ENCODE measurements around the gene CCR2.

Gene CCR2

DNA sequence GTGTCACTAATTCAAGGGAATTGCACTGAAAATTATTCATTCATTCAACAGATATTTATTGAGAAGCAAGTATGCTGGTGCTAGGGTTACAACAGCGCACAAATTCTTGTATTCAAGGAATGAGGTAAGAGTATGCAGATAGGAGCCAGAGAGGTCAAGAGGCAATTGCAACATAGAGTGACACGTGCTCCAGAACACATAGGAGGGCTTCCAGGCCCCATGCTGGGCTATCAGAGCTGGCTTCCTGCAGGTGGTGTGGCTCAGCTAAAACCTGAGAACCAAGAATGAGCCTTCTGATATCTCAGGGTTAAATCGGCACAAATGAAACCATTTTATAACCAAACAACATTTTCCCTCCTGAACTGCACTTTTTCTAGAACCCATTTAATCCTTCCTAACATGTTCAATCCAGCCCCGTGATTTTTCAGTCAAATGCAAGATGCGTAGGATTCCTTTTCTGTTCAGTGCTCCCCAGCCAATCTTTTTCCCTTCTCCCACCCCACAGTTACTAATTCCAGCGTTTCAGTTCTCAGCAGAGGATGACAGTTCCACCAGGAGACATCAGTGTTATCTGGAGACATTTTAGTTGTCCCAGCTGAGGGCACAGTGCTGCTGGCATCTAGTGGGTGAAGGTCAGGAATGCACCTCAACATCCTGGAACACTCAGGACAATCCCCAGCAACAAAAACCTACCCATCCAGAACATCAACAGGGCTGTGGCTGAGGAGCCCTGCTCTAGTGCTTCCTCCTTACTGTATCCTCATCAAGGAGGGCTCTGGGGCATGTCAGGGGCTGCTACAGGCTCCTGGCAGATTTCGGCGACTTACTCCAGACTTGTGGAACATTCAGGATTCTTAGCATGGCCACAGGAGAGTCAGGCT is 39.9 kb downstream of the CCR2 start:
- H3K4me1 ChIP-seq (ENCODE audit: control insufficient read depth, insufficient read depth, low read length), result no peaks in the 10 kb centered on the region
- H3K27ac ChIP-seq (ENCODE audit: extremely low read depth, low read depth, low read length), result no peak overlapping the region
- CTCF ChIA-PET, result interaction anchor here (0.6 kb wide), 1 partner anchor 164 kb away, joined by 3 read pairs; no protein-coding TSS in a partner anchor
- H3K4me3 ChIP-seq (ENCODE audit: low read depth, low read length), result no peak overlapping the region
- POLR2A ChIA-PET, result no interaction called here
- H3K9me3 ChIP-seq (ENCODE audit: control insufficient read depth, insufficient read depth, low read depth, low read length), result no peaks in the 10 kb centered on the region
- no peaks in the 10 kb centered on the region for H3K36me3 ChIP-seq (ENCODE audit: control insufficient read depth in 2 of 2, insufficient read depth in 1 of 2, low read length in 2 of 2)
- TF ChIP-seq ZNF366 (tag by site-specific recombination; conservative IDR thresholded peaks at IDR 0.05) (no peak), ZNF155 (tag by site-specific recombination; IDR thresholded peaks at IDR 0.05) (no peak), ZIC2 (tag by site-specific recombination; IDR thresholded peaks at IDR 0.05) (peak; percentile 38), ZNF670 (tag by site-specific recombination; IDR thresholded peaks at IDR 0.05; ENCODE audit: low read depth) (no peak), ZNF121 (tag by site-specific recombination; IDR thresholded peaks at IDR 0.05) (no peak), GLIS1 (tag by site-specific recombination; IDR thresholded peaks at IDR 0.05) (peak; percentile 27; the same call in 1 of the 2 replicates), ZNF660 (tag by site-specific recombination; IDR thresholded peaks at IDR 0.05) (0 out of 2 replicates have a peak, but pooled peaks have one; percentile 37), IKZF3 (tag by site-specific recombination; IDR thresholded peaks at IDR 0.05) (no peak), ZNF629 (tag by site-specific recombination; IDR thresholded peaks at IDR 0.05) (0 out of 2 replicates have a peak, but pooled peaks have one; percentile 18), ZNF701 (tag by site-specific recombination; IDR thresholded peaks at IDR 0.05) (no peak), ZNF830 (tag by site-specific recombination; IDR thresholded peaks at IDR 0.05; ENCODE audit: low read depth) (no peak), ZNF837 (tag by site-specific recombination; IDR thresholded peaks at IDR 0.05) (no peak), ZNF600 (tag by site-specific recombination; IDR thresholded peaks at IDR 0.05) (peak; percentile 63), ZNF707 (tag by site-specific recombination; IDR thresholded peaks at IDR 0.05) (no peak), ZNF768 (tag by site-specific recombination; IDR thresholded peaks at IDR 0.05) (no peak)
- TF ChIP-seq, protein P1, sequence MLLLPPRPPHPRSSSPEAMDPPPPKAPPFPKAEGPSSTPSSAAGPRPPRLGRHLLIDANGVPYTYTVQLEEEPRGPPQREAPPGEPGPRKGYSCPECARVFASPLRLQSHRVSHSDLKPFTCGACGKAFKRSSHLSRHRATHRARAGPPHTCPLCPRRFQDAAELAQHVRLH (tag by site-specific recombination; IDR thresholded peaks at IDR 0.05), result no peak
- TF ChIP-seq, protein P2, sequence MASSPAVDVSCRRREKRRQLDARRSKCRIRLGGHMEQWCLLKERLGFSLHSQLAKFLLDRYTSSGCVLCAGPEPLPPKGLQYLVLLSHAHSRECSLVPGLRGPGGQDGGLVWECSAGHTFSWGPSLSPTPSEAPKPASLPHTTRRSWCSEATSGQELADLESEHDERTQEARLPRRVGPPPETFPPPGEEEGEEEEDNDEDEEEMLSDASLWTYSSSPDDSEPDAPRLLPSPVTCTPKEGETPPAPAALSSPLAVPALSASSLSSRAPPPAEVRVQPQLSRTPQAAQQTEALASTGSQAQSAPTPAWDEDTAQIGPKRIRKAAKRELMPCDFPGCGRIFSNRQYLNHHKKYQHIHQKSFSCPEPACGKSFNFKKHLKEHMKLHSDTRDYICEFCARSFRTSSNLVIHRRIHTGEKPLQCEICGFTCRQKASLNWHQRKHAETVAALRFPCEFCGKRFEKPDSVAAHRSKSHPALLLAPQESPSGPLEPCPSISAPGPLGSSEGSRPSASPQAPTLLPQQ (tag by site-specific recombination; IDR thresholded peaks at IDR 0.05), result no peak
- TF ChIP-seq, protein P3, sequence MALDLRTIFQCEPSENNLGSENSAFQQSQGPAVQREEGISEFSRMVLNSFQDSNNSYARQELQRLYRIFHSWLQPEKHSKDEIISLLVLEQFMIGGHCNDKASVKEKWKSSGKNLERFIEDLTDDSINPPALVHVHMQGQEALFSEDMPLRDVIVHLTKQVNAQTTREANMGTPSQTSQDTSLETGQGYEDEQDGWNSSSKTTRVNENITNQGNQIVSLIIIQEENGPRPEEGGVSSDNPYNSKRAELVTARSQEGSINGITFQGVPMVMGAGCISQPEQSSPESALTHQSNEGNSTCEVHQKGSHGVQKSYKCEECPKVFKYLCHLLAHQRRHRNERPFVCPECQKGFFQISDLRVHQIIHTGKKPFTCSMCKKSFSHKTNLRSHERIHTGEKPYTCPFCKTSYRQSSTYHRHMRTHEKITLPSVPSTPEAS (tag by site-specific recombination; IDR thresholded peaks at IDR 0.05), result no peak
- TF ChIP-seq, protein P4, sequence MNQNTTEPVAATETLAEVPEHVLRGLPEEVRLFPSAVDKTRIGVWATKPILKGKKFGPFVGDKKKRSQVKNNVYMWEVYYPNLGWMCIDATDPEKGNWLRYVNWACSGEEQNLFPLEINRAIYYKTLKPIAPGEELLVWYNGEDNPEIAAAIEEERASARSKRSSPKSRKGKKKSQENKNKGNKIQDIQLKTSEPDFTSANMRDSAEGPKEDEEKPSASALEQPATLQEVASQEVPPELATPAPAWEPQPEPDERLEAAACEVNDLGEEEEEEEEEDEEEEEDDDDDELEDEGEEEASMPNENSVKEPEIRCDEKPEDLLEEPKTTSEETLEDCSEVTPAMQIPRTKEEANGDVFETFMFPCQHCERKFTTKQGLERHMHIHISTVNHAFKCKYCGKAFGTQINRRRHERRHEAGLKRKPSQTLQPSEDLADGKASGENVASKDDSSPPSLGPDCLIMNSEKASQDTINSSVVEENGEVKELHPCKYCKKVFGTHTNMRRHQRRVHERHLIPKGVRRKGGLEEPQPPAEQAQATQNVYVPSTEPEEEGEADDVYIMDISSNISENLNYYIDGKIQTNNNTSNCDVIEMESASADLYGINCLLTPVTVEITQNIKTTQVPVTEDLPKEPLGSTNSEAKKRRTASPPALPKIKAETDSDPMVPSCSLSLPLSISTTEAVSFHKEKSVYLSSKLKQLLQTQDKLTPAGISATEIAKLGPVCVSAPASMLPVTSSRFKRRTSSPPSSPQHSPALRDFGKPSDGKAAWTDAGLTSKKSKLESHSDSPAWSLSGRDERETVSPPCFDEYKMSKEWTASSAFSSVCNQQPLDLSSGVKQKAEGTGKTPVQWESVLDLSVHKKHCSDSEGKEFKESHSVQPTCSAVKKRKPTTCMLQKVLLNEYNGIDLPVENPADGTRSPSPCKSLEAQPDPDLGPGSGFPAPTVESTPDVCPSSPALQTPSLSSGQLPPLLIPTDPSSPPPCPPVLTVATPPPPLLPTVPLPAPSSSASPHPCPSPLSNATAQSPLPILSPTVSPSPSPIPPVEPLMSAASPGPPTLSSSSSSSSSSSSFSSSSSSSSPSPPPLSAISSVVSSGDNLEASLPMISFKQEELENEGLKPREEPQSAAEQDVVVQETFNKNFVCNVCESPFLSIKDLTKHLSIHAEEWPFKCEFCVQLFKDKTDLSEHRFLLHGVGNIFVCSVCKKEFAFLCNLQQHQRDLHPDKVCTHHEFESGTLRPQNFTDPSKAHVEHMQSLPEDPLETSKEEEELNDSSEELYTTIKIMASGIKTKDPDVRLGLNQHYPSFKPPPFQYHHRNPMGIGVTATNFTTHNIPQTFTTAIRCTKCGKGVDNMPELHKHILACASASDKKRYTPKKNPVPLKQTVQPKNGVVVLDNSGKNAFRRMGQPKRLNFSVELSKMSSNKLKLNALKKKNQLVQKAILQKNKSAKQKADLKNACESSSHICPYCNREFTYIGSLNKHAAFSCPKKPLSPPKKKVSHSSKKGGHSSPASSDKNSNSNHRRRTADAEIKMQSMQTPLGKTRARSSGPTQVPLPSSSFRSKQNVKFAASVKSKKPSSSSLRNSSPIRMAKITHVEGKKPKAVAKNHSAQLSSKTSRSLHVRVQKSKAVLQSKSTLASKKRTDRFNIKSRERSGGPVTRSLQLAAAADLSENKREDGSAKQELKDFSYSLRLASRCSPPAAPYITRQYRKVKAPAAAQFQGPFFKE (tag by site-specific recombination; IDR thresholded peaks at IDR 0.05; ENCODE audit: borderline replicate concordance), result no peak
- TF ChIP-seq, protein P5, sequence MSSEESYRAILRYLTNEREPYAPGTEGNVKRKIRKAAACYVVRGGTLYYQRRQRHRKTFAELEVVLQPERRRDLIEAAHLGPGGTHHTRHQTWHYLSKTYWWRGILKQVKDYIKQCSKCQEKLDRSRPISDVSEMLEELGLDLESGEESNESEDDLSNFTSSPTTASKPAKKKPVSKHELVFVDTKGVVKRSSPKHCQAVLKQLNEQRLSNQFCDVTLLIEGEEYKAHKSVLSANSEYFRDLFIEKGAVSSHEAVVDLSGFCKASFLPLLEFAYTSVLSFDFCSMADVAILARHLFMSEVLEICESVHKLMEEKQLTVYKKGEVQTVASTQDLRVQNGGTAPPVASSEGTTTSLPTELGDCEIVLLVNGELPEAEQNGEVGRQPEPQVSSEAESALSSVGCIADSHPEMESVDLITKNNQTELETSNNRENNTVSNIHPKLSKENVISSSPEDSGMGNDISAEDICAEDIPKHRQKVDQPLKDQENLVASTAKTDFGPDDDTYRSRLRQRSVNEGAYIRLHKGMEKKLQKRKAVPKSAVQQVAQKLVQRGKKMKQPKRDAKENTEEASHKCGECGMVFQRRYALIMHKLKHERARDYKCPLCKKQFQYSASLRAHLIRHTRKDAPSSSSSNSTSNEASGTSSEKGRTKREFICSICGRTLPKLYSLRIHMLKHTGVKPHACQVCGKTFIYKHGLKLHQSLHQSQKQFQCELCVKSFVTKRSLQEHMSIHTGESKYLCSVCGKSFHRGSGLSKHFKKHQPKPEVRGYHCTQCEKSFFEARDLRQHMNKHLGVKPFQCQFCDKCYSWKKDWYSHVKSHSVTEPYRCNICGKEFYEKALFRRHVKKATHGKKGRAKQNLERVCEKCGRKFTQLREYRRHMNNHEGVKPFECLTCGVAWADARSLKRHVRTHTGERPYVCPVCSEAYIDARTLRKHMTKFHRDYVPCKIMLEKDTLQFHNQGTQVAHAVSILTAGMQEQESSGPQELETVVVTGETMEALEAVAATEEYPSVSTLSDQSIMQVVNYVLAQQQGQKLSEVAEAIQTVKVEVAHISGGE (tag by site-specific recombination; conservative IDR thresholded peaks at IDR 0.05; ENCODE audit: low read depth), result no peak
- TF ChIP-seq, protein P6, sequence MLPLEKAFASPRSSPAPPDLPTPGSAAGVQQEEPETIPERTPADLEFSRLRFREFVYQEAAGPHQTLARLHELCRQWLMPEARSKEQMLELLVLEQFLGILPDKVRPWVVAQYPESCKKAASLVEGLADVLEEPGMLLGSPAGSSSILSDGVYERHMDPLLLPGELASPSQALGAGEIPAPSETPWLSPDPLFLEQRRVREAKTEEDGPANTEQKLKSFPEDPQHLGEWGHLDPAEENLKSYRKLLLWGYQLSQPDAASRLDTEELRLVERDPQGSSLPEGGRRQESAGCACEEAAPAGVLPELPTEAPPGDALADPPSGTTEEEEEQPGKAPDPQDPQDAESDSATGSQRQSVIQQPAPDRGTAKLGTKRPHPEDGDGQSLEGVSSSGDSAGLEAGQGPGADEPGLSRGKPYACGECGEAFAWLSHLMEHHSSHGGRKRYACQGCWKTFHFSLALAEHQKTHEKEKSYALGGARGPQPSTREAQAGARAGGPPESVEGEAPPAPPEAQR (tag by site-specific recombination; IDR thresholded peaks at IDR 0.05), result no peak
- TF ChIP-seq, protein P7, sequence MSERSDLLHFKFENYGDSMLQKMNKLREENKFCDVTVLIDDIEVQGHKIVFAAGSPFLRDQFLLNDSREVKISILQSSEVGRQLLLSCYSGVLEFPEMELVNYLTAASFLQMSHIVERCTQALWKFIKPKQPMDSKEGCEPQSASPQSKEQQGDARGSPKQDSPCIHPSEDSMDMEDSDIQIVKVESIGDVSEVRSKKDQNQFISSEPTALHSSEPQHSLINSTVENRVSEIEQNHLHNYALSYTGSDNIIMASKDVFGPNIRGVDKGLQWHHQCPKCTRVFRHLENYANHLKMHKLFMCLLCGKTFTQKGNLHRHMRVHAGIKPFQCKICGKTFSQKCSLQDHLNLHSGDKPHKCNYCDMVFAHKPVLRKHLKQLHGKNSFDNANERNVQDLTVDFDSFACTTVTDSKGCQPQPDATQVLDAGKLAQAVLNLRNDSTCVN (tag by site-specific recombination; optimal IDR thresholded peaks at IDR 0.05), result no peak

Measured in HEK293 (cell line).